H9 (cell line): Measurements from ENCODE around the gene CEP112. TPM values are rescaled to one million over a fixed set of nuclear protein-coding genes. Genes with fewer than 3 reads are reported as not detected.
A peak's percentile ranks its signal among the peaks of the same experiment; 100 is the strongest.

Source experiments
- DNase-seq: peaks from one replicate; pipeline ENCODE4 v3.0.0-alpha.2; 2017
- H2AFZ ChIP-seq: one replicate; pipeline ENCODE4 v1.6.1; 2013; ENCODE audit warnings: mild to moderate bottlenecking, low read length, control low read depth, moderate library complexity
- H2AK5ac ChIP-seq: 2 replicates; pipeline ENCODE4 v1.6.1; 2013; ENCODE audit warnings: low read length, control low read depth, mixed read lengths; ENCODE audit not compliant: insufficient read length
- H2BK120ac ChIP-seq: one replicate; pipeline ENCODE4 v1.6.1; 2013; ENCODE audit warnings: low read depth, mild to moderate bottlenecking, low read length, control low read depth, inconsistent platforms; ENCODE audit not compliant: poor library complexity, severe bottlenecking
- H2BK12ac ChIP-seq: 2 replicates; pipeline ENCODE4 v1.6.1; 2013; ENCODE audit warnings: low read length, control low read depth, mixed read lengths, low read depth; ENCODE audit not compliant: insufficient read length
- H2BK15ac ChIP-seq: 2 replicates; pipeline ENCODE4 v1.6.1; 2013; ENCODE audit warnings: low read depth, low read length, control low read depth
- H2BK20ac ChIP-seq: one replicate; pipeline ENCODE4 v1.6.1; 2013; ENCODE audit warnings: low read depth, mild to moderate bottlenecking, low read length, control low read depth, inconsistent platforms; ENCODE audit not compliant: poor library complexity, severe bottlenecking
- H2BK5ac ChIP-seq: 2 replicates; pipeline ENCODE4 v1.6.1; 2013; ENCODE audit warnings: low read length, control low read depth, mixed read lengths; ENCODE audit not compliant: insufficient read length
- H3K14ac ChIP-seq: 2 replicates; pipeline ENCODE4 v1.6.1; 2013; ENCODE audit warnings: low read length, control low read depth; ENCODE audit not compliant: insufficient read depth
- H3K18ac ChIP-seq: 2 replicates; pipeline ENCODE4 v1.6.1; 2013; ENCODE audit warnings: low read depth, mild to moderate bottlenecking, mixed read lengths, low read length, control low read depth; ENCODE audit not compliant: insufficient read length
- H3K23ac ChIP-seq: 2 replicates; pipeline ENCODE4 v1.6.1; 2013; ENCODE audit warnings: low read length, control low read depth, mixed read lengths, low read depth; ENCODE audit not compliant: insufficient read length
- H3K23me2 ChIP-seq: 2 replicates; pipeline ENCODE4 v1.6.1; 2013; ENCODE audit warnings: low read depth, mild to moderate bottlenecking, mixed read lengths, low read length, control low read depth; ENCODE audit not compliant: insufficient read length, poor library complexity, severe bottlenecking
- H3K27ac ChIP-seq: 2 replicates; pipeline ENCODE4 v1.5.1; 2013; ENCODE audit warnings: low read length, control low read depth, mixed read lengths, low read depth; ENCODE audit not compliant: insufficient read length
- H3K27me3 ChIP-seq: 2 replicates; pipeline ENCODE4 v1.6.1; 2013; ENCODE audit warnings: low read length, control low read depth, inconsistent platforms; ENCODE audit not compliant: insufficient read depth
- H3K4ac ChIP-seq: 2 replicates; pipeline ENCODE4 v1.6.1; 2013; ENCODE audit warnings: low read depth, mild to moderate bottlenecking, control low read depth, inconsistent platforms, low read length, moderate library complexity
- H3K4me1 ChIP-seq: 2 replicates; pipeline ENCODE4 v1.6.1; 2013; ENCODE audit warnings: low read length, control low read depth, inconsistent platforms; ENCODE audit not compliant: insufficient read depth
- H3K4me2 ChIP-seq: 2 replicates; pipeline ENCODE4 v1.6.1; 2013; ENCODE audit warnings: low read length, control low read depth, mixed read lengths; ENCODE audit not compliant: insufficient read length, insufficient read depth
- H3K56ac ChIP-seq: 2 replicates; pipeline ENCODE4 v1.6.1; 2013; ENCODE audit warnings: low read depth, mild to moderate bottlenecking, mixed read lengths, low read length, control low read depth; ENCODE audit not compliant: insufficient read length
- H3K79me1 ChIP-seq: 2 replicates; pipeline ENCODE4 v1.6.1; 2013; ENCODE audit warnings: low read depth, mild to moderate bottlenecking, moderate library complexity, low read length, control low read depth, inconsistent platforms; ENCODE audit not compliant: insufficient read depth, poor library complexity, severe bottlenecking
- H3K79me2 ChIP-seq: 2 replicates; pipeline ENCODE4 v1.6.1; 2013; ENCODE audit warnings: low read length, control low read depth, inconsistent platforms; ENCODE audit not compliant: insufficient read depth
- H3K9ac ChIP-seq: 2 replicates; pipeline ENCODE4 v1.6.1; 2013; ENCODE audit warnings: low read length, control low read depth, mixed read lengths; ENCODE audit not compliant: insufficient read length; ENCODE audit errors: extremely low read depth
- H3K9me3 ChIP-seq: one replicate; pipeline ENCODE4 v1.6.1; 2013; ENCODE audit warnings: low read depth, low read length, inconsistent platforms; ENCODE audit not compliant: control insufficient read depth
- H3T11ph ChIP-seq: one replicate; pipeline ENCODE4 v1.6.1; 2013; ENCODE audit warnings: mild to moderate bottlenecking, low read length, control low read depth, inconsistent platforms
- H4K20me1 ChIP-seq: one replicate; pipeline ENCODE4 v1.6.1; 2013; ENCODE audit not compliant: control insufficient read depth, insufficient read length, insufficient read depth
- H4K5ac ChIP-seq: 2 replicates; pipeline ENCODE4 v1.6.1; 2013; ENCODE audit warnings: low read depth, mild to moderate bottlenecking, mixed read lengths, low read length, control low read depth; ENCODE audit not compliant: insufficient read length
- H4K8ac ChIP-seq: replicated peaks from 2 replicates; pipeline ENCODE4 v1.6.1; 2013; ENCODE audit warnings: low read length, control low read depth, mixed read lengths, low read depth; ENCODE audit not compliant: insufficient read length
- H4K91ac ChIP-seq: 2 replicates; pipeline ENCODE4 v1.6.1; 2013; ENCODE audit warnings: low read depth, mild to moderate bottlenecking, moderate library complexity, mixed read lengths, low read length, control low read depth; ENCODE audit not compliant: insufficient read length
- H3K27ac Mint-ChIP-seq, 3 experiments: 2 replicates in 2 of 3; 3 replicates in 1 of 3; pipeline ENCODE4 v1.8.0; 2020 to 2021; ENCODE audit warnings: mixed read lengths in 3 of 3, mild to moderate bottlenecking in 1 of 3, moderate library complexity in 1 of 3
- H3K27me3 Mint-ChIP-seq: 2 replicates; pipeline ENCODE4 v1.8.0; 2021; ENCODE audit warnings: low read depth, mild to moderate bottlenecking, moderate library complexity, mixed read lengths
- H3K36me3 Mint-ChIP-seq, 3 experiments: 2 replicates in 2 of 3; 3 replicates in 1 of 3; pipeline ENCODE4 v1.8.0; 2020 to 2021; ENCODE audit warnings: low read depth in 3 of 3, mixed read lengths in 3 of 3; ENCODE audit not compliant: insufficient read depth in 1 of 3
- H3K4me1 Mint-ChIP-seq, 2 experiments: 2 replicates each; pipeline ENCODE4 v1.8.0; 2020; ENCODE audit warnings: mixed read lengths in 2 of 2
- H3K4me3 Mint-ChIP-seq, 2 experiments: 2 replicates in 1 of 2; 3 replicates in 1 of 2; pipeline ENCODE4 v1.8.0; 2020 to 2021; ENCODE audit warnings: mild to moderate bottlenecking in 2 of 2, mixed read lengths in 2 of 2, moderate library complexity in 1 of 2
- H3K9me3 Mint-ChIP-seq, 2 experiments: 2 replicates in 1 of 2; 3 replicates in 1 of 2; pipeline ENCODE4 v1.8.0; 2020; ENCODE audit warnings: mild to moderate bottlenecking in 2 of 2, mixed read lengths in 2 of 2, moderate library complexity in 1 of 2
- CTCF ChIP-seq: fragments of 200-600 bp; sonication (generic); conservative IDR thresholded peaks from 3 replicates; pipeline ENCODE4 v1.8.0; 2021; ENCODE audit warnings: antibody characterized with exemption, mild to moderate bottlenecking
- WGBS: extraction: QIAGEN DNeasy Blood & Tissue Kit; methylation state at CpG from one replicate; pipeline ENCODE4 v1.1.7; 2013; ENCODE audit warnings: missing lambda C conversion rate, low lambda C conversion rate, mixed read lengths; ENCODE audit not compliant: insufficient read length; ENCODE audit errors: extremely low coverage; 5-methylcytosine and 5-hydroxymethylcytosine counted together
- total RNA-seq: library from RNA; stranded (reverse); gene quantifications from 2 replicates; pipeline ENCODE4 v1.2.1, GENCODE V29; 2021

The CEP112 gene
- total RNA-seq, 1 experiment from 2014 or later = 5.4 TPM

GRCh38 chr17:65637786-65638185 lies 554.1 kb downstream of the CEP112 start:
- no peaks in the 10 kb centered on the region for H3K23me2 ChIP-seq
- no peak overlapping the region for H3K23ac ChIP-seq
- no peak for DNase-seq
- no peak overlapping the region for H4K5ac ChIP-seq
- no CpG with 5 or more reads among the region's 3 CpGs for WGBS
- H2BK20ac ChIP-seq = no peak overlapping the region
- no peak for TF ChIP-seq CTCF
- no peak overlapping the region for H2BK12ac ChIP-seq
- no peaks in the 10 kb centered on the region for H3K9me3 ChIP-seq
- H4K91ac ChIP-seq = no peak overlapping the region
- H3K9me3 Mint-ChIP-seq = peaks cover 6 to 7% of the 10 kb centered on the region in 2 experiments
- peaks cover 0 to 7% (median 7%) of the 10 kb centered on the region in 3 experiments; a peak in 5 of 7 replicates for H3K36me3 Mint-ChIP-seq
- no peak overlapping the region for H4K8ac ChIP-seq
- no peak overlapping the region for H2AFZ ChIP-seq
- no peak overlapping the region for H3K4me2 ChIP-seq
- no peak overlapping the region for H2BK5ac ChIP-seq
- H2BK120ac ChIP-seq = no peak overlapping the region
- H3K79me2 ChIP-seq = no peaks in the 10 kb centered on the region
- H3T11ph ChIP-seq = no peak overlapping the region
- no peak overlapping the region for H3K56ac ChIP-seq
- no peaks in the 10 kb centered on the region; the same call in 1 of the 2 replicates for H3K4me1 ChIP-seq
- H3K27me3 ChIP-seq = no peaks in the 10 kb centered on the region
- no peaks in the 10 kb centered on the region for H3K27me3 Mint-ChIP-seq
- H3K79me1 ChIP-seq = no peaks in the 10 kb centered on the region
- no peak overlapping the region for H3K27ac ChIP-seq
- peak overlapping the region in 2 of 3 experiments; percentile 27 to 38; a peak in 1 of 7 replicates for H3K27ac Mint-ChIP-seq
- no peak overlapping the region for H2BK15ac ChIP-seq
- no peak overlapping the region for H3K4me3 Mint-ChIP-seq
- H3K18ac ChIP-seq = no peak overlapping the region
- H3K14ac ChIP-seq = no peak overlapping the region
- peaks cover 13 to 15% of the 10 kb centered on the region in 2 experiments for H3K4me1 Mint-ChIP-seq
- H3K4ac ChIP-seq = no peak overlapping the region
- H2AK5ac ChIP-seq = no peak overlapping the region
- no peaks in the 10 kb centered on the region for H4K20me1 ChIP-seq
- no peak overlapping the region for H3K9ac ChIP-seq
